Thoracic aorta (tissue), 2 donors: ENCODE measurements around the gene CXCL16. TPM values are rescaled to one million over a fixed set of nuclear protein-coding genes. Genes with fewer than 3 reads are reported as not detected.

Source experiments
- ATAC-seq: fragments of 150-250 bp; one replicate; pipeline ENCODE4 v1.8.0; 2017; ENCODE audit warnings: low read depth; ENCODE audit not compliant: insufficient number of reproducible peaks, low FRiP score
- DNase-seq: peaks from one replicate; pipeline ENCODE4 v3.0.0-alpha.2; 2020; ENCODE audit warnings: low spot score
- H3K27ac ChIP-seq, 2 donors: fragments of 200-600 bp; sonication (generic); 1 replicate in 1 of 2; 2 replicates in 1 of 2; pipeline ENCODE4 v1.5.1; 2016; ENCODE audit warnings: mild to moderate bottlenecking in 2 of 2, moderate library complexity in 2 of 2
- H3K27me3 ChIP-seq: fragments of 200-600 bp; sonication (generic); replicated peaks from 2 replicates; pipeline ENCODE4 v1.6.0; 2016; ENCODE audit warnings: mild to moderate bottlenecking; ENCODE audit not compliant: insufficient read depth
- H3K36me3 ChIP-seq: fragments of 200-600 bp; sonication (generic); one replicate; pipeline ENCODE4 v1.5.1; 2016
- H3K4me1 ChIP-seq, 2 donors: fragments of 200-600 bp; sonication (generic); 1 replicate in 1 of 2; 2 replicates in 1 of 2; pipeline versions ENCODE4 v1.5.1 to v1.6.0; 2016; ENCODE audit warnings: low read depth in 2 of 2, mild to moderate bottlenecking in 1 of 2; ENCODE audit not compliant: control insufficient read depth in 1 of 2
- H3K4me3 ChIP-seq: fragments of 200-600 bp; sonication (generic); 2 replicates; pipeline ENCODE4 v1.5.1; 2016; ENCODE audit warnings: mild to moderate bottlenecking
- H3K9me3 ChIP-seq: fragments of 200-600 bp; sonication (generic); 2 replicates; pipeline ENCODE4 v1.5.1; 2016
- CTCF ChIP-seq: fragments of 200-600 bp; sonication (generic); IDR thresholded peaks from one replicate; pipeline ENCODE4 v1.5.1; 2019; ENCODE audit warnings: antibody characterized with exemption
- total RNA-seq, 2 donors: library from RNA; depleted of rRNA; stranded (reverse); fragments of >200 nt; gene quantifications; one replicate each; pipeline versions ENCODE4 v1.1.0 to v1.2.3, GENCODE V29; 2016

The CXCL16 gene
- total RNA-seq, 2 donors from 2014 or later, result 27.6 to 41.7 TPM

GRCh38 chr17:4750606-4751005, 10.9 kb upstream of the CXCL16 start:
- H3K27me3 ChIP-seq, result no peaks in the 10 kb centered on the region
- no peak for DNase-seq

GRCh38 chr17:4748686-4749085, 9.0 kb upstream of the CXCL16 start:
- DNase-seq (no peak), ATAC-seq (no peak)
- Histone ChIP-seq H3K4me3 (no peak overlapping the region), H3K9me3 (no peaks in the 10 kb centered on the region), H3K36me3 (no peaks in the 10 kb centered on the region), H3K27ac (no peak overlapping the region), H3K4me1 (peaks cover 0 to 5% of the 10 kb centered on the region in 2 donors), H3K27me3 (no peaks in the 10 kb centered on the region)
- no peak for TF ChIP-seq CTCF

More at GRCh38 chr17:4750606-4751005, 10.9 kb upstream of the CXCL16 start:
- H3K9me3 ChIP-seq, result no peaks in the 10 kb centered on the region
- no peaks in the 10 kb centered on the region for H3K36me3 ChIP-seq
- ATAC-seq, result no peak
- no peaks in the 10 kb centered on the region for H3K4me1 ChIP-seq
- no peak overlapping the region for H3K4me3 ChIP-seq
- no peak for TF ChIP-seq CTCF
- H3K27ac ChIP-seq, result no peak overlapping the region

- ATAC-seq (no peak), DNase-seq (no peak)
- Histone ChIP-seq H3K4me3 (no peak overlapping the region), H3K4me1 (peaks cover 0 to 5% of the 10 kb centered on the region in 2 donors), H3K27ac (peak overlapping the region in 1 of 2 donors; percentile 20), H3K27me3 (no peaks in the 10 kb centered on the region), H3K9me3 (no peaks in the 10 kb centered on the region), H3K36me3 (no peaks in the 10 kb centered on the region)
- no peak for TF ChIP-seq CTCF
These were observed 8.1 kb upstream of the CXCL16 start for GRCh38 chr17:4747847-4748246.

GRCh38 chr17:4744999-4745969, 5.6 kb upstream of the CXCL16 start:
- no peaks in the 10 kb centered on the region for H3K36me3 ChIP-seq
- no peak overlapping the region for H3K27ac ChIP-seq
- H3K9me3 ChIP-seq, result no peaks in the 10 kb centered on the region
- no peak overlapping the region for H3K4me3 ChIP-seq
- no peak for TF ChIP-seq CTCF
- no peak for ATAC-seq
- H3K27me3 ChIP-seq, result no peaks in the 10 kb centered on the region
- peaks cover 0 to 5% of the 10 kb centered on the region in 2 donors for H3K4me1 ChIP-seq
- no peak for DNase-seq

GRCh38 chr17:4743898-4744297, 4.2 kb upstream of the CXCL16 start:
- no peaks in the 10 kb centered on the region for H3K27me3 ChIP-seq
- no peak for ATAC-seq
- TF ChIP-seq CTCF, result no peak
- H3K4me3 ChIP-seq, result no peak overlapping the region
- DNase-seq, result no peak
- peaks cover 1 to 8% of the 10 kb centered on the region in 2 donors for H3K4me1 ChIP-seq
- no peaks in the 10 kb centered on the region for H3K36me3 ChIP-seq
- no peak overlapping the region for H3K27ac ChIP-seq
- H3K9me3 ChIP-seq, result no peaks in the 10 kb centered on the region
